HG02763 (cell line): Measurements from ENCODE around the gene IFT43.

Experiments
- ATAC-seq: cut with Tn5 transposase; IDR thresholded peaks from one replicate; pipeline ENCODE4 v1.9.1; 2021; ENCODE audit warnings: mild to moderate bottlenecking, moderate library complexity; ENCODE audit not compliant: unreplicated experiment

IFT43 gene

DNA sequence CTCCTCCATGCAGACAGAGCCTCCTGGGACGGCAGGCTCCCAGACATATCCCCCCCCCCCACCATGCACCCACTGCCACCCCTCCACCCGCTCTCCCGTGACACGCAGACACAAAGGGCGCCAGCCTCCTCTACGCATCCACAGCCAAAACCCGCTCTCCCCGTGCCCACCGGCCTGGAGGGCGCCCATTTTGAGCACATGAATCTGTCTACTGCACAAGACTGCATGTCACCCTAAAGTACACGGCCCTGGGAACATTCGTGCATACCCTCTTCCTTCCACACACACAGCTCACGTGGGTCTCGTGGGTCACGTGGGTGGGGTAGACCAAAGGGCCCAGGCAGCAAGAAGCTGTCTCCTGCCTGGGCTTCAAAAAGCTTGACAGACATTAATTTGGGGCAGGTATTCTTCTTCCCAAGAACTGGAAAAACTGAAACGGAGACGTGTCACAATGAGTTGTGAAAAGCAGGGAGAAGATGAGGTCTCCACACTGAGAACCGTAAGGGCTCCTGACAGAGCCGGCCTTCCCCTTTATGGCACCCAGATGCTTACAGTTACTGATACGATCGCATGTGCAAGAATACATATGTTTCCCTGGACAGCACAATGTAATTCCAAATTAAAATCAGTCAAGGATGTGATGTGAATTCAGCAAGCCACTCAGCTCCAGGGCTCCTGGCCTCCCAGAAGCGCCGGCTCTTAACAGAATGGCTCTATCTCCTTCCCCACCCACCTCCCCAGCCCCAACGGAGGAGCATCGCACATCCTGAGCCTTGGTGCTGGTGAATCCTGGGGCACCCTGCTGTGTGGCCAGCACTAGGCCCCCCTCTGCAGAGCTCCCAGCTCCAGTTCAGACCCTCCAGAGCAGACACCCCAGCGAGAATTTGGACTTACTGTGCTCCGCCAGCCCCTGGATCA is 5.7 kb upstream of the IFT43 start:
- ATAC-seq: no peak

DNA sequence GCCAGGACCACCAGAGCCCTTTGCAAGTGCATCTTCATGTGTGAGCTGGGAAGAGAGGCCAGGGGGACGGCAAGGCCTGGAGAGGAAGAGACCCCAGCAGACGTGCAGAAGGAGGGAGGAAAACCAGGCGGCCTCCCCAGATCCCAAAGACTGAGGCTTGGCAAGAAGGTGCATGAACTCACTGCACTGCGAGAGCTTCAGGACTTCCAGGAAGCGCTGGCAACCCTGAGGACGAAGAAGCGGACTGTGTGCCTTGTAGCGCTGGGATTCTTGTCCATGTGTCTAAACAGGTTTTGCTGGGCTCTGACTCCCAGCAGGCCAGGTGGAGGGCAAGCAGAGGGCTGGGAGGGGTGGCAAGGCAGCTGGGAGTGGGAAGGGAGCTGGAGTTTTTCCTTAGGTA is 4.7 kb upstream of the IFT43 start:
- ATAC-seq: no peak

DNA sequence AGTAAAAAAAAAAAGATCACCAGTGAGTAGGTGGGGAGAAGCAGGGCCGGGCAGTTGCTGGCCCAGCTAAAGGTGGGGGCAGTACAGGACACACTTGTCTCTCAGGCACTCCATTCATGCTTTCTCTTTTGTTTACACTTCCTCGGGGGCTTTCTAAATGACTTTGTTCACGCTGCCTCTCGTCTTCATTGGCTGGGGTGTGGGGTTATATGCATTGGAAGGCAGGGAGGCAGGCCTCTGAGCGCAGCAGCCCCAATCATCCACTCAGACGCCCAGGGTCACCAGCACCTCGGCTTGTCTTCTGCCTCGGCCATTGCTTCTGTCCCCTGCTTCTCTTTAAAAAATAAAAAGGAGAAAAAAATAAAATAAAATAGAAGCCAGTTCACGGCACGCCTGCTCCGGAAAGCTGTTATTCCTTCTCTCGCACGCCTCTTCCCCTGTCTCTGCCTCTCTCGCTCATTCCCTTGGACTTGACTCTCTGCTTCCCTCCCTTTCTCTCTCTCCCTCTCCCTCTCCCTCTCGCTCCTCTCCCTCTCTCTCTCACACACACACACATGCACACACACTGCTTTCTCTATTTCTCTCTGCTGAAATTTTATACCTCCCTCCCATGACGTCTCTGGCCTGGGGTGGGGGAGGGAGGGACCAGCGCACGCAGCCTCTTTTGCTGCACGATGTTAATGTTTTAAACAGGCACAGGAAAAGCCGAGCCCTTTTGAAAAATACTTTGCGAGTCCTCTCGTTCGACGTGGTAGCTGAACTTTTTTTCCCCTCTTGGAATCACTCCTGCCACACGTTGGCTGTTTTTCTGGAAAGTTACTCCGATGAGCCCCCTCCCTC is 3.9 kb upstream of the IFT43 start, which contains the start of gene TGFB3:
TGFB3 (minus strand) TSS at position 570 of the 840 bp plus-strand sequence. CDS start 1,102 bp downstream, outside the sequence.
- ATAC-seq: no peak

GRCh38 chr14:75982266-75983018 is 3.1 kb upstream of the IFT43 start:
- no peak for ATAC-seq

- ATAC-seq: no peak
Observed at GRCh38 chr14:75983019-75983358, 2.6 kb upstream of the IFT43 start.

- ATAC-seq: no peak
Observed at GRCh38 chr14:75984674-75985073, 889 bp upstream of the IFT43 start.

- ATAC-seq: no peak
Observed at GRCh38 chr14:75986439-75986765, 839 bp downstream of the IFT43 start.

GRCh38 chr14:75987201-75987970 is 1.8 kb downstream of the IFT43 start:
- ATAC-seq: no peak

DNA sequence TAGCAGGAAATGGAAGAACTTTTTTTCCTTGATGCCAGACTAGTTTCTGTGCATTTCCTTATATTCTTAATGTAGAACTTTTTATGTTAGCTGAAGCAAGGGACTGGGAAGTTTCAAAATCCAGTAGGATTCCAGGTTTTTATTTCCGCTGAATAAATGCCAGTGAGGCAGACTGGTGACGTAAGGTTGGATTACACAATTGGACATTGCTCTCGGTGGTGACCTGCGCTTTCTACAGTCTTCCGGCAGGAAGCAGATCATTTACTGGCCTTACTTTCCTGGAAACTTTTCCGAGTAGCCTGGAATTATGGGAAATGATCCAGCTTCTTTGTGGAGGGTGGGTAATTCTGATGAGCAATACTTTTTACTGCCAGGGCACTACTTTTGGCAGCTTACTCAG is 3.6 kb downstream of the IFT43 start:
- no peak for ATAC-seq

GRCh38 chr14:75990297-75990696 is 4.7 kb downstream of the IFT43 start:
- no peak for ATAC-seq

DNA sequence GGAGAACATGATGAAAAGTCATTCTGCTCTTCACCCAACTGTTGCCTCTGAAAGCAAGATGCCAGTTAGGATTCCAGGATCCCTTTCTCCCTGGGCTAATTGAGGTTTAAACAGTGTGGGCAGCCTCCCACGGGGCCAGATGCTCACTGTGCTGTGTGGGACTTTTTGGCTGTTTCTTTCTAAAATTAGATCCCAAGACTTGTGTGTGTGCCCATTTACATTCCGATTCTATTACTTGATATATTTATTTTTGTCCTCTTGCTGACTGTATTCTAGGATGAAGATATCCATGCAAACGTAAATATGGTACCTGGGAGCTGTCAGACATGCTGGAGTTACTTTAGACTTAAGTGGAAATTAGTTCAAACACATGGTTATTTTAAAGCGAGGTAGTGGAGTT is 6.2 kb downstream of the IFT43 start:
- ATAC-seq: no peak

GRCh38 chr14:75993567-75994041 is 8.0 kb downstream of the IFT43 start:
- no peak for ATAC-seq

DNA sequence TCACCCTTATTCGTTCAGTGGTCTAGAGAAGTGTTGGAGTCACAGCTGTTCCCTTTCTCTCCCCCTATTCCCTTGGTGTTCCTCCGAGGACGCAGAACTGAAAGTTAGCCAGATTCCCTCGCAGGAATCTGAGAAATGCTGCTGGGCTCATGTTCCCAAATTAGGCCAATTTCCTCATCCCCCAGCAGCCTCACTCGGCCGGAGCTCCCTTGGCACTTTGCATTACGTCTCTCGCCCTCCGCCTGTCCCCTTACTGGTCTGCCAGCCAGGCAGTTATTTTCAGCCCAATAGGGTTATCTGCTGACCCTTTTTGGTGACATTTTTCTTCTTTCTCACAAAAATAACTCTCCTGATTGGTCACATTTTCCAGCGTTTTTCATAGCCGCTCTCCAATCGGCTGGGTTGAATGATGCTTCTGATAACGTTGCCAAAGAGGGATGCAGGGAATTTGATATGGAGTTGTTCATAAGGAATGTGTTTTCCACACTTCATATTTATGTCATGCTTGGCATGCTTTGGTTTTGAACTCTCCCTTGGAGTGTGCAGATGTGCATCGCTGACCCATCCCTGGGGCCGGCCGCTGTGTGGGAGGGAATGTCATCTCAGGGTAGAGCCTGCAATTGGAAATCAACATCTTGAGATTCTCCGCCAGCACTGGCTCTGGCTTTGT is 9.9 kb downstream of the IFT43 start:
- no peak for ATAC-seq

GRCh38 chr14:75996488-75996887 is 10.9 kb downstream of the IFT43 start:
- no peak for ATAC-seq

DNA sequence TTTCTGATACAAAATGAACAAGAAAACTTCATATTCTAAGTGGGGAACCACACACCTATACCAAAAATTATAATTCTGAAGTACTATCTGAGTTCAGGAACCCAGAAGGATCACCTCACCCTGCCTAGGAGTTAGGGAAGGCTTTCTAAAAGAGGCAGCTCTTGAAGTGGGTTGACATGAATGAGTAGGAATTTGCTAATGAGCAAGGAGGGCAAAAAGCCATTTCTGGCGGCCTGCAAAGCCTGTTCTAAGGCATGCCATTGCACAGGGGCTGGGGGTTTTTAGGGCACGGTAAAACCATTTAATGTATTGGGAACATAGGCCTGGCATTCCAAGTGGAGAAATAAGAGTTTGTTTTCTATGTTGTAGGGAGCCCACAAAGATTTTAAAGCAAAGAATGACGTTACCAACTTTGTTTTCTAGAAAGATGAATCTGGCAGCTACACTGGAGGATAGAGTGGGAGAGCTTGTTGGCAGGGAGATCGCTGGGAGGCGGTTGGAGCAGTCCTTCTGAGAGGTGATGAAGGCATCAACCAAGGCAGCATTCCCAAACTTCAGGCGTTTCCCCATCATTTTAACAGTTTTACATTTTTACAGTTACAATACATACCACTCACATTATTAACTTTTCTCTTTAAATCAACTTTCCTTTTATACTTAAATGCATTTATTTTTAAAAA is 14.1 kb downstream of the IFT43 start:
- ATAC-seq: no peak

DNA sequence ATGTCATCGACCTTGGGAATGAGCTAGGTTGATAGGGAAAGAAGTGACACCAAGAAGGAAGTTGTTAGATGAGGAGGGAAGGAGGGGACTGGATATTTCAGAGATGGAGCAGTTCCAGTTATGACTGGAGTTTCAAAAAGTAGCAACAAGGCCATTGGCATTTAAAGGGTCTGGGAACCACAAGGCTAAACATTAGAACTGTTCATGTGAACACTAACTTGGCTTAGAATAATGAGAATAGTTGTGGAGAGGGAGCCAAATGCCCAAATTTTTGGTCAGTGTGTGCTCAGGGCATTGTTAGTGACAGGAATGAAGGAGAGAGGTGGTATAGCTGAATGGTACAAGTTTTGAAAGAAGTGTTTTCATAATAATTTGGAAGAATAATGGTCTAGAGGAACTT is 16.8 kb downstream of the IFT43 start:
- ATAC-seq: no peak

- no peak for ATAC-seq
Observed at GRCh38 chr14:76006253-76006652, 20.7 kb downstream of the IFT43 start.

DNA sequence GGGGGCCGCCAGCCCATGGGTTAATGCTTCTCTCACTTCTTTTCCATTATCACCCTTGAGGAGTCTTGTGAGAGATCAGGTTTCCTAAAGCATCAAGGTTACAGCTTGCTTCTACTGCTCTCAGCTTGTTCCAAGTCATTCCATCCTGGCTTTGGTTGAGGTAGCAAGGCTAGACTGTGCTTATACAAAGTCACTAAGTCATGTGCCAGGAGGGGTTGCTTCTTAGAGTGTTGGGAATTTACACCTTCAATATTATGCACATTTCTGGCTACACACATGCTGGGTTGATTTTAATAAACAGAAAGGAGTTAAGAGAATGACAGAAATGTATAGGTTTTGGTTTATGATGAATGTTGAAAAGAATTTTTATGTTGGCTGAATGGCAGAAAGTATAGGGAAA is 21.8 kb downstream of the IFT43 start:
- ATAC-seq: no peak

DNA sequence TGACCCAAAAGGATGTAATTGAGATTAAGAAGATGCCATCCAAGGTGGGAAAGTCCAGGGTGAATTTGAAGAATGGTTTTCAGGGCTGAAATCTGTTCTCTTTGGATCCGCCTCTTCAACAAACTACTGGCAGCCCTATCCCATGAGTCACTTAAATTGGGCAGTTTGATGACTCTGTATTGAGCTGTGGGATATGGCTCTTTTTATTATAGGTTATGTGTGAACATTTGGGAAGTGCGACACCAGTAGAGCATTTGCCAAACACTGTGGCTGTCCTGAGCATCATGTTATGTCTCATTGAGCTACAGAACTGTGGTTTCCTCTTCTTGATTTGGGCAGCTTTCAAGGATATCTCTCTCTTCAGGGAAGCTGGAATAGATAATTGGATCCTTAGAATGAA is 22.3 kb downstream of the IFT43 start:
- no peak for ATAC-seq
